22Rv1 (cell line): Measurements from ENCODE around the gene DENND4A.

Experiments used
- H3K27ac ChIP-seq: fragments of 450-650 bp; 2 replicates; pipeline ENCODE4 v1.5.1; 2017
- ZFX ChIP-seq: fragments of 450-650 bp; IDR thresholded peaks from 2 replicates; pipeline ENCODE4 v1.6.1; 2017; ENCODE audit warnings: antibody characterized with exemption, borderline replicate concordance
- TF ChIP-seq, protein P1 (sequence below): fragments of 450-650 bp; IDR thresholded peaks from 2 replicates; pipeline ENCODE4 v1.5.1; 2017; ENCODE audit warnings: mild to moderate bottlenecking

The DENND4A gene

DNA sequence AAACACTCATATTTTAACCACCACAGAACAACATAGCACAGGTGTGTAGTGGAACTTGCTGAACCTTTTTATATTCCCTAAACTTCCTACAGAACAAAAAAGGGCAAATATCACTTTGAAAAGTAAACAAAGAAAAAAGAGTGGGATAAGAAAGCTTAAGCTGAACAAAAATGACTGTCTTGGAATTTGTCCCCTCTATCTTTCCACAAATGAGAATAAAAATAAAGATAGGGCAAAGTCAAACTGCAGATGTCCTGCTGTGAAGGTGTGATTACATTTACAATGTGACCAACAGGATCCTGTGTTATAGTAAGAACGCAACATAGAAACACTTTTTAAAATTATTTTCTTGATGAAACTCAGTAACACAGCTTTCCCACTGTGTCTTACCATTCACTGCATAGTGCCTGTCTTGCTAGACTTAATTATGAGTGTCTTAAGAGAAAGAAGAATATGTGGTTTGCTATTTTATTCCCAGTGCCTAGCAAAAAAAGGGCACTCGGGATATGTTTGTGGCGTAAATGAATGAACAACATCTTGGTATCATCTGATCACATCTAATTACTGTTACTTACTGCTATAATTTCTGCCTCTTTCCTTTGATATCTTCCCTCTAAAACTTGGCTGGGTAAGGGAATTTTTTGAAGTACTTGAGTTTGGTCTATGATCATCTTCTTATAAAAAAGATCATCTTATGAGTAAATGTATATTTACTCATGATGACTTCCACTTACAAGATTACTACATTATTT, 67.5 kb downstream of the DENND4A start:
- TF ChIP-seq, protein P1, sequence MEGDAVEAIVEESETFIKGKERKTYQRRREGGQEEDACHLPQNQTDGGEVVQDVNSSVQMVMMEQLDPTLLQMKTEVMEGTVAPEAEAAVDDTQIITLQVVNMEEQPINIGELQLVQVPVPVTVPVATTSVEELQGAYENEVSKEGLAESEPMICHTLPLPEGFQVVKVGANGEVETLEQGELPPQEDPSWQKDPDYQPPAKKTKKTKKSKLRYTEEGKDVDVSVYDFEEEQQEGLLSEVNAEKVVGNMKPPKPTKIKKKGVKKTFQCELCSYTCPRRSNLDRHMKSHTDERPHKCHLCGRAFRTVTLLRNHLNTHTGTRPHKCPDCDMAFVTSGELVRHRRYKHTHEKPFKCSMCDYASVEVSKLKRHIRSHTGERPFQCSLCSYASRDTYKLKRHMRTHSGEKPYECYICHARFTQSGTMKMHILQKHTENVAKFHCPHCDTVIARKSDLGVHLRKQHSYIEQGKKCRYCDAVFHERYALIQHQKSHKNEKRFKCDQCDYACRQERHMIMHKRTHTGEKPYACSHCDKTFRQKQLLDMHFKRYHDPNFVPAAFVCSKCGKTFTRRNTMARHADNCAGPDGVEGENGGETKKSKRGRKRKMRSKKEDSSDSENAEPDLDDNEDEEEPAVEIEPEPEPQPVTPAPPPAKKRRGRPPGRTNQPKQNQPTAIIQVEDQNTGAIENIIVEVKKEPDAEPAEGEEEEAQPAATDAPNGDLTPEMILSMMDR: no peak
- no peak for TF ChIP-seq ZFX
- H3K27ac ChIP-seq: no peak overlapping the region

DNA sequence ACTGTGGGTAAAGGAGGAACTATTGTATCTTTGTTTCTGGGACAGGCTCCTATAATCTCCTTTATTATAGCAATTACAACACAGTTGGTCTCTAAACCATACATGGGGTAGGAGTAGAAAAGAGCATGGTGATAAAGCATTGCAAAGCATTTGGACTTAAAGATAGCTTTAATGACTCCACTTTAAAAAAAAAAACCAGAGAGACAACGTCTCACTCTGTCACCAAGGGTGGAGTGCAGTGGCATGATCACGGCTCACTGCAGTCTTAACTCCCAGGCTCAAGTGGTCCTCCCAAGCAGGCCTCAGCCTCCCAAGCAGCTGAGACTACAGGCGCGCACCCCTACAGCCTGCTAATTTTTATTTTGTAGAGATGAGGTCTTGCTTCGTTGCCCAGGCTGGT, 68.2 kb downstream of the DENND4A start:
- no peak overlapping the region for H3K27ac ChIP-seq
- TF ChIP-seq, protein P1: no peak
- no peak for TF ChIP-seq ZFX

DNA sequence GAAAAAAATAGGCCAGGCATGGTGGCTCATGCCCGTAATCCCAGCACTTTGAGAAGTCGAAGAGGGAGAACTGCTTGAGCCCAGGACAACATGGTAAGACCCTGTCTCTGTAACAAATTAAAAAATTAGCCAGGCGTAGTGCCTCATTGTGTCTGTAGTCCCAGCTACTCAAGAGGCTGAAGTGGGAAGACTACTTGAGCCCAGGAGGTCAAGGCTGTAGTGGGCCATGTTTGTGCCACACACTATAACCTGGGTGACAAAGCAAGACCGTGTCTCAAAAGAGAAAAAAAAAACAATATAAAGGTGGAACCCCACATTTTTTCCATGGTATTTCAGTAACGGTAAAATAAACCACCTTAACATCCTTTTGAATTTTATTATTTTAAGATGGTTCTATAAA, 69.9 kb downstream of the DENND4A start:
- no peak for TF ChIP-seq ZFX
- TF ChIP-seq, protein P1: no peak

DNA sequence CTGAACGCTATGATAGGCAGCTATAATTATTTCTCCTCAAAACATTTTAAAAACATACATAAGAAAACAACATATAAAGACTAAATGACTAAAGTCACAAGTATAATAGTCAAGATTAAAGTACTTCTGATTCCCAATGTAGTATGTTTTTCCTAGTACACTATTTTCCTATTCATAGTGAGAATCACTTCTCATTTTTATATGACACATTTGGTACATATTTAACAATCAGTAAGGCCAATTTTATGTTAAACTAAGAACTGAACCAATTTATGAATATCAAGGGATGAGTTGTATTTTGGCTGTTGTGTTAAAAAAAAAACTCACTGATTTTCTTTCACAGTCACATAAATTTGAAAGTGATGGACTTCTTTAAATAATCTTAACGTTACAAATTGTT, 79.7 kb downstream of the DENND4A start:
- no peak for TF ChIP-seq ZFX
- TF ChIP-seq, protein P1: no peak
- no peak overlapping the region for H3K27ac ChIP-seq

More for the DNA sequence above, 69.9 kb downstream of the DENND4A start:
- H3K27ac ChIP-seq: no peak overlapping the region

DNA sequence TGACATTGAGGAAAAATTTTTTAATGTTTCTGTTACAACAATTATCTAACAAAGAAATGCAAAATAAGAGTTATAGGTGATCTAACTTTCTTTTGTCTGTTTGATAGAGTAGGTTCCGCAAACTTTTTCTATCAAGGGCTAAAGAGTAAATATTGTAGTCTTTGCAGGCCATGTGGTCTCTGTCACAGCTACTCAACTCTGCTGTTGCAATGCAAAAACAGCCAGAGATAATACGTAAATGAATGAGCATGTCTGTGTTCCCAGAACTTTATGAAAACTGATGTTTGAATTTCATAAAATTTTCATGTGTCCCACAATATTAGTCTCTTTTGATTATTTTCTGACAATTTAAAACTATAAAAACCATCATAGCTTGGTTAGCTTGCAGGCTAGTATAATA, 97.0 kb downstream of the DENND4A start:
- H3K27ac ChIP-seq: no peak overlapping the region
- TF ChIP-seq, protein P1: no peak
- no peak for TF ChIP-seq ZFX

DNA sequence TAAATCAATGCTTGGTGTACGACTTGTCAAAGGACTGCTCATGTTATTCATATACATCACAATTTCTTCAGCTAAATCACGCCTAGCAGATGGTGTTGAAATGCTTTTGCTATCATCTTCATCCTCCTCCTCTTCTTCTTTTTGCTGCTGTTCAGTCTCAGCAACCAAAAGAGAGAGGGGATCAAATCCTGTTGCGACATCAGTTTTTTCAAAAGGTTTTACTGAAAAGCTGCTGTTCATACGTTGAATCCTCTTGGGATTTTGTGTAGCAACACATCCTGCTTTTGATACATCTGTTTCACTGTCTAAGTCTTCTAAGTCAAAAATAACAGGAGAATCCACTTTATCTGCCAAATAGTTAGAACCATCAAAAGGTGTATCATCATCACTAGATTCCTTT, 101.3 kb downstream of the DENND4A start:
- no peak overlapping the region for H3K27ac ChIP-seq
- TF ChIP-seq, protein P1: no peak
- no peak for TF ChIP-seq ZFX

DNA sequence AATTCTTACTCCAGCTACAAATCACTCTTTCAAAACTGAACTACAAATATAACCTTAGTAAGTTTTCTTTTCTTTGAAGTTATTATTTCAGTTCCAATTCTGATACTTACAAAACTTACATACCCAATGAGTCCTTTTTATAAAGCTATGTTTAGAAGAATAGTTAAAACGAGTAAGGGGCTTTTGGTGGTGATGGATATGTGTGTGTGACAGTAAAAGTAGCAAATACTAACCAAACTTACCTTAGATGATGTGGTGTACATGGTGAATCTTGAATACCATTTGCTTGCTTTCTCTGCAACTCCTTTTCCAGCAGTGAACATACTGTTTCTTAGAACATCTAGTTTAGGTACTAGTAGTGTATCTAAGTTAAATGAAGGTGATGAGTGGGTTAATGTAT, 101.9 kb downstream of the DENND4A start:
- TF ChIP-seq, protein P1: no peak
- TF ChIP-seq ZFX: no peak
- H3K27ac ChIP-seq: no peak overlapping the region
